Activated T-helper 1 cell treated with Interleukin-2 at 50 U/mL for 16 hours (primary cell): Measurements from ENCODE around the gene GLOD4.
"Not testable (repeated sequence)": the region's sequence is repeated elsewhere in the genome, so short reads cannot be mapped to it uniquely, and the experiment has no call there.

Experiments used
- DNase-seq: peaks from one replicate; pipeline ENCODE4 v3.0.0-alpha.2; 2020; ENCODE audit warnings: low read depth

GLOD4 gene

DNA sequence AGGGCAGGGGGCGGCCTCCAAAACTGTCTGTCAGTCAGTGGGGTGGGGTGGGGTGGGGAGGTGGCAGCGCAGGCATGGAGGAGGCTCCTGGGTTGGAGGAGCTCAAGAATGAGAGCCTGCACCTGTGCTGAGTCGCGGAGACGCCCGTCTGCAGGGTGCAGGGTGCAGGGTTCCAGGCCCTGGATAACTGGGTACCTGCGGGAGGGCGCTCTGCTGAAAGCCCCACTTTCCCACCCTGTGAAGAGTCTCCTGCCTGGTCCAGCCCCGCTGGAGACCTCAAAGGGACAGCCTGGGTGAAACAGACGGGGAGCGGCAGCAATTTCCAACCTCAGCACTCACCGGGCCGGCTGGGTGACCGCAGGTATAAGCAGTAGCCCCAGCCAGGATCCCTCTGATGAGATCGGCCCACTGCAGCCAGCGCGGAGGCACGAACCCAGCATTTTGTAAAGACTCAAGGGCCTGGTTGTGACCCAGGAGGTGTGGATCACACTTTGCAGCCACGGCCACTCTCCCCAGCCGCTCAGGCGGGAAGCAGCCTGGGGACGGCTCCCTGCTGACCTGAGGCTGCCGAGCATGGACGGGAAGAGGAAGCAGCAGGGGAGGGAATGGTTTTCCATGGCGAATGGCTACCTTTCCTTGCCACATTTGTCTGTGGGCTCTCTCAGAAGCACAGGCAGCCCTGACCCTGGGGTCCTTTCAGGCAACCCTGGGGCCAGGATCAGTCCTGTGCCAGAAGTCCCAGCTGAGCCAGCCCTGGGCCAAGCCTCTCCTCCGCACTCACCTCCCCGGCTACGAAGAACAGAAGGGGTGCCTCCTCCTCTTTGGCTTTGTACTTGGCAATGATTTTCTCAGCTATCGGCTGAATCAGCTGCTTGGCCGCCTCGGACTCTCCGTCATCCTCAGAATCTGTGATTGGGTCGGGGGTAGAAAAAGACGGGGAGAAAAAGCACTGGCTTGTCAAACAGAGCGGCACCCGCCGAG lies 21.1 kb upstream of the GLOD4 start:
- DNase-seq, result no peak

DNA sequence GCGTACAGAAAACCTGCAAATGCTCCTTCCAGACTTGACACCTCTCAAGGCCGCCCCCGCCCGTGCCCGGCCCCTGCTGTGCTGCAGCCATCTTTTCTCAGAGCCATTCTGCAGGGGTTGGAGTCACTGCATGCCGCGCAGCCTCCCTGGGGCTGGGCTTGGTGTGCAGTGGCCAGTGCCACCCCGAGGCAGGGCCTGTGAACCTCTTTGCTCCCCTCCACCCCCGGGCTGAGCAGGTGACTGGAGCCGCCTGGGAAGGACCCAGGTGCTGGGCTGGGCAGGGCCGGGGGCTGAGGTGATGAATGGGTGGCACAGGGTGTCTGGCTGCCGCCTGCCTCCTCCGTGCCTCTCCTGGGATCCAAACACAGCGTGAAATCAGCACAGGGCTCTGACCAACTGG lies 20.4 kb upstream of the GLOD4 start:
- DNase-seq, result no peak

DNA sequence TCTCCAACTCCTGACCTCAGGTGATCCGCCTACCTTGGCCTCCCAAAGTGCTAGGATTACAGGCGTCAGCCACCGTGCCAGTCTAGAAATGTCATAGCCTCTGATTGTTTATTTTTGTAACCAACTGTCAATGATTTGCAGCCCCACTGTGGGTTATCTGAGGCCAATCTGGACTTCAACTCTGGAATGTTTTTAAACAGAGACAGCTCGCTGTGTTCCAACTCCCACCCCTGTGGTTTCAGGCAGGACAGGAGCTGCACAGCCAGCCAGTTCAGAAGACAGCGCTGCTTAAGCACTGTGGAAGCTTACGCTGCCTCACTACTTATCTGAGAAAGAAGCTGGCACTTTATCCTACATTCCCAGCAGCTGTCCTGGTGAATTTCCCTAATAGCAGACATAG lies 19.6 kb upstream of the GLOD4 start:
- DNase-seq, result no peak

DNA sequence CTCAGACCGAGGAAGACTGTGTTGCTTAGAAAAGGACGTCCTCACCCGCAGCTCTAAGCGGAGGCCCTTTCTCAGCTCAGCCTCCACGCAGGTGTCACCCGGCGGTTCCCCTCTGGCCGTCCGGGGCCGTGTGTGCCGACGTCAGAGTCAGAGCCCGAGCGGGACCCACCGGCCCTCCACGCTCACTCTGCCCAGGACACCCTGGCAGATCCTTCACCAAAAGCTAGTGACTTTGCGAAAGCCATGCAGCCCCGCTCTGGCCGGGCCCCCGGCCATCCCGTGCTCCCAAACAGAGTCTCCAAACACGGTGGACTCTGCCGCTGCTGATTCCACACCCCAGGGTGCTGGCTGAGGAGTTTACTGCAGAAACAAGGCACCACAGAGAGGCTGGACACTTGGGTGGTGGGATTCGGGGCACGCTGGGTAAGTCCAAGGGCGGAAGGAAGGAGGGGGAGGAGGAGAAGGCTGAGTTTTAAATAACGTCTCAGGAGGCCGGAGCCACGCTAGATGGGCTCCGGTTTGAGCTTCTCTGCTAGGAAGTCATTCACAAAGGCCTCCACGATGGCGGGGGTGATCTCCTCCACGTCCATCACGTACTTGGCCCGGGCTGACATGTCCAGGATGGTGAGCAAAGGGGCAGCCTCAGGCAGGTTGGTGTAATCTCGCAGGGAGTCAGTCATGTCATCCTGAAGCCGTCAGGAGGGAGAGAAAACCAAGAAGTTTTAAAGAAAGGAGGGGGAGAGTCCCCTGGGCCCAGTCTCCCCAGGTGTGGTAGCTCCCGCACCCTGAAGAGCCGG lies 18.6 kb upstream of the GLOD4 start:
- no peak for DNase-seq

DNA sequence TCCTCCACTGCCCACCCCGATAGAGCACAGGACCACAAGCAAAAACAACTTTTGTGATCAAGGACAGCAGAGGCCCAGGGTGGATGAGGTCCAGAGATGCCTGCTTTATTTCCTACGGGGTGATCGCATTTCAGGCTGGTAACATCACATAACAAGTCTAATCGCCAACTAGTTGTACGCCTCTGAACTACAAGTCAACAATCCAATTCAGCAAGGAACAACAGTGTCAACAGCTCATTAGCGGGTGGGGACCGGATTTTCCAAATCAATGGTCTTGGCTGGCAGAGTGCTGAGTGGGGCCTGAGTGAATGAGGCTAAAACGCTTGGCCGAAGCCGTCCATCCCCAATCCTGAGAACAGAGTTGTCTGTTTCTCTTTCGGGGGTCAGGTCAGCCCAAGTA lies 17.2 kb upstream of the GLOD4 start:
- no peak for DNase-seq

DNA sequence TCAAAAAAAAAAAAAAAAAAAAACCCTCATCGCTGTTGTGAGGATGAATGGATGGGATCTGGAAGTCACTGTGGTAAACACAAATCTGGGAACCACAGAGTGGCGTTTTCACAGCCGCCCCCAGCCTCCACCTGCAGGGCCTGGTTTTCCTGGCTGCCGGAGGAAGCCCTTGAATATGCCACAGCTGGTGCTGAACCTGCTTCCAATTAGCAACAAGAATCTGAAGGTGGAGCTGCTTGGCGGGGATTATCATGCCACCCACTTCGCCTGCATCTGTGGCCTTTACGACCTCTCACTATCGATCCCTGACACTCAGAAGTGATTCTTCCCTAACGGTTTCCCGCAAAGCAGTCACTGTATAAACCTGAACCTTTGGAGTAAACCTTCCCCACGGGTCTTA lies 16.2 kb upstream of the GLOD4 start:
- DNase-seq, result no peak

DNA sequence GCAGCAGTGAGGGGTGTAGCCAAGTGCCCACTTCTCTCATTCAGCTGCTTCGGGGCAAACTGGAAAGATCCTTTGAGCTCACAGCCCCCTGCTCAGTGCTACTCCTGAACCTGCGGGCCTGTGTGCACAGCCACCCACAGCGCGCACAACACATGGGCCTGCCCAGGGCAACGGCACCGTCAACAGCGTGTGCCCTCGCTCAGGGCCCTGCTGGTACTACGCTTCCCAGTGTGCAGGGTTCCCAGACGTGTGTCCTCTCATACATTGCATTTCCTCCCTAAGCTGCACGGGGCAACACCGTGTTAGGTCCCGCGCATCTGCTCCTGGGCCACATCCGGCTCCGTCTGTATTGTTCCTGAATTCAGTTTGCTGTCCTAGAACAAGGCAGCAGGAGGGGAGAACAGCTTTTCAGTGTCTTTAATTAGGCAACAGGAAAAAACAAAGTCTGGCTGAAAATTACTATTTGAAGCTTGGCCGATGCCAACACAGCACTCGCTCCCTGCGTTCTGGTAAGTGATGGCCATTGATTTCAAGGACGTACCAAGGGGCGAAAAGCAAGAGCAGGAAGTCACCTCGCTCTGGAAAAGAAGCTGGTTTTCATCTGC lies 15.3 kb upstream of the GLOD4 start:
- no peak for DNase-seq

DNA sequence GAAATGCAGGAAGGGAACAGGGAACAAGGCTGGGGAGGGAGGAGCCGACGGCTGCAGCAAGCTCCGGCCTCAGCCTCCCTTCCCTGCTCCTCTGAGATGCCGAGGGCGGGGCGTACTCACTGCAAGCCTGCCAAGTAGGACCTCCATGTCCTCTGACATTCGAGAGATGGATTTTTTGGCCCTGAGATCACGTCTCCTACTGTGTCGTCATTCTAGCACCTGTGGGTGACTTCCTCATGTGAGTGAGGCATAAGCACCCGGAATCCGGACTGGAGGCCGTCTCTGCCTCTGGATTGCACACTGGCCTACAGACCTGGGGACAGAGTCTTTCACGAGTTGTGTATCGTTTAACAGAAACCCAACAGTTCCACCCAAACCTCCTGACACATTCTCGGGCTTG lies 14.5 kb upstream of the GLOD4 start:
- no peak for DNase-seq

DNA sequence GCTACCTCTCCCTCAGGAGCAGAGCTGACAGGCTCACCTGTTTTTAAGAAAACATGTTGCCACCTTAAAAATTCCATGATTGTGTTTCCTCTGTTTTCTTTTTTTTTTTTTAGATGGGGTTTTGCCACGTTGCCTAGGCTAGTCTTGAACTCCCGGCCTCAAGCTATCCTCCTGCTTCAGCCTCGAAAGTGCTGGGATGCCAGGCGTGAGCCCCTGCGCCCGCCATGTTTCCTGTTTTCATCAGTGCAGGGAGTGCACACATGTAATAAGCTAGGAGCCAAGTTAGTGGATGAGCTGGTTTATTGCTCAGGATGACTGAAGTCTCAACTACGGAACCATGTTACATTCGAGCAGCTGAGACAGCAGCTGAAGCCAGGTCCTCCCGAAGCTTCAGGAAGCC lies 13.6 kb upstream of the GLOD4 start:
- no peak for DNase-seq

DNA sequence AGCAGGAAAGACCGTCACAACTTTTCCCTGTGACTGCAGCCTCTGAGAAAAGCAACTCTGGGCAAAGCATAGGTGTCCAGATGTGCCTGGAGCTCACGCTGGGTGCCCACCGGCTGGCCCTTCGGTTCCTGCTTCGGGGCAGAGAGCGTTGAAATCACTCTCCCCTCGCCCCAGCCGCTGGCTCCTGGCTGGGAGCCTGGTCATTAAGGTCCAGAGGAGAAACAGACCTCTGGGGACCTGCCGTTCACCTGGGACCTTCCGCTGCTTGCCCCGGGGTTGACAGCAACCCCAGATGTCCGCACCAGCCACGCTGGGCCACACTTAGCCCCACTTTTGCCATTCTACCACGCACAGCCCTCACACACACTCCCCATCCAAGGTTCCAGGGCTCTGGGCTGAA lies 13.2 kb upstream of the GLOD4 start:
- DNase-seq, result no peak

DNA sequence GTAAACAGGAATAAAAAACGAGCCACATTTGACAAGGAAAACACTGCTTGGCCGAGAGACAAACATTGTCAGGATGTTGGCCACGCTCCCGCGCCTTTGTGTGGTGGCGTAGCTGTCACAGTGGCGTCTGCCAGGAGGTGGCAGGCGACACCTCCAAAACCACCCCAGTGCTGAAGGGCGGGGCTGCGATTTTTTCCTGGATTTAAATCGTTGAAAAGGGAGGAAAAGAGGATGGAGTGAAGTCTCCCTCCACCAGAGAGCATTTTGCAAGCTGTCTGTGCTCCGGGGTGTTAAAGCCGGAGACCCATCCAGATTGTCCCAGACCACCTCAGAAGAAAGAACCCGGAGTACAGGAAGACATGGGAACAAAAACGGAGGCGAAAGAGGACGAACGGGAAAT lies 12.8 kb upstream of the GLOD4 start:
- peak; percentile 14 for DNase-seq

DNA sequence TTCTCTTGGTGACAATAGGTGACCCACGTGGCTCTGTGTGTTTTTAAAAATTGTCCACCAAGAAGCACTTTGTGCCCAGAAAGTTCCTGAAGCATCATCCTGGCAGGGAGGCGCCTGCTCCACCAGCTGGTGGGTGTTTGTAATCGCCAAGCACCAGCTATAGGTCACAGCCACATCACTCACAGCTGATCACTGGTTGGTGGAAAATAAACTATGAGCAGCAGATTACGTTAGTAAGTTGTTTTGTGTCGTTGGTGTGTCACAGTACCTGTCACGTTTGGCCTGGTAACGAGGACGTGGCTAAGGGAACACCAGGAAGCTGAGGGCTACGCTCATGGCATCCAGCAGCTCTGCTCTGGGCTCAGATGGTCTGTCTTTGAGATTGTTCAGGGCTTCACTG lies 10.2 kb upstream of the GLOD4 start:
- no peak for DNase-seq

DNA sequence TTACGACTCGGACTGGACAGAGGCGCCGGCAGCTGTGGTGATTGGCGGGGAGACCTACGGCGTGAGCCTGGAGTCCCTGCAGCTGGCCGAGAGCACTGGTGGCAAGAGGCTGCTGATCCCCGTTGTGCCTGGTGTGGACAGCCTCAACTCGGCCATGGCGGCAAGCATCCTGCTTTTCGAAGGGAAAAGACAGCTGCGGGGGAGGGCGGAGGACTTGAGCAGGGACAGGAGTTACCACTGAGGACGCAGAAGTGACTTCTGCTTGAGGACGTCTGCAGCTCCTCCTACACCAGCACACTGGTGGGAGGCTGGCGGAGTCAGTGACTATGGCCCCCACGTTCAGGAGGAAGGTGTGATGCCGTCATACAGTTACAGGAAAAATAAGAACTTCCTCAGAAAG lies 9.7 kb upstream of the GLOD4 start:
- DNase-seq, result no peak

DNA sequence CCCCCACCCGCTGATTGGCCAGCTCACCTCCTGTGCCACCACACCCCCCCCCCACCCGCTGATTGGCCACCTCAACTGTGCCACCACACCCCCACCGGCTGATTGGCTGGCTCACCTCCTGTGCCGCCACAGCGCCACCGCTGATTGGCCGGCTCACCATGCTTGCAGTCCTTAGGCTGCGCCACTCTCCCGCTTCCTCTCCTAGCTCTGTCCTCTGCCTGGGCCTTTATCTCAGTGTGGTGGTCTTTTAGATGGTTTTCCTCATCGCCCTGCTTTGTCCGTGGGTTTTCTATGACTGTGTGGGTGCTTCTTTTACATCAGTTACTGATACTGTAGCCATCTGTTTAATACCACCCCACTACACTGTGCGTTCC lies 8.8 kb upstream of the GLOD4 start:
- not testable (repeated sequence) for DNase-seq

DNA sequence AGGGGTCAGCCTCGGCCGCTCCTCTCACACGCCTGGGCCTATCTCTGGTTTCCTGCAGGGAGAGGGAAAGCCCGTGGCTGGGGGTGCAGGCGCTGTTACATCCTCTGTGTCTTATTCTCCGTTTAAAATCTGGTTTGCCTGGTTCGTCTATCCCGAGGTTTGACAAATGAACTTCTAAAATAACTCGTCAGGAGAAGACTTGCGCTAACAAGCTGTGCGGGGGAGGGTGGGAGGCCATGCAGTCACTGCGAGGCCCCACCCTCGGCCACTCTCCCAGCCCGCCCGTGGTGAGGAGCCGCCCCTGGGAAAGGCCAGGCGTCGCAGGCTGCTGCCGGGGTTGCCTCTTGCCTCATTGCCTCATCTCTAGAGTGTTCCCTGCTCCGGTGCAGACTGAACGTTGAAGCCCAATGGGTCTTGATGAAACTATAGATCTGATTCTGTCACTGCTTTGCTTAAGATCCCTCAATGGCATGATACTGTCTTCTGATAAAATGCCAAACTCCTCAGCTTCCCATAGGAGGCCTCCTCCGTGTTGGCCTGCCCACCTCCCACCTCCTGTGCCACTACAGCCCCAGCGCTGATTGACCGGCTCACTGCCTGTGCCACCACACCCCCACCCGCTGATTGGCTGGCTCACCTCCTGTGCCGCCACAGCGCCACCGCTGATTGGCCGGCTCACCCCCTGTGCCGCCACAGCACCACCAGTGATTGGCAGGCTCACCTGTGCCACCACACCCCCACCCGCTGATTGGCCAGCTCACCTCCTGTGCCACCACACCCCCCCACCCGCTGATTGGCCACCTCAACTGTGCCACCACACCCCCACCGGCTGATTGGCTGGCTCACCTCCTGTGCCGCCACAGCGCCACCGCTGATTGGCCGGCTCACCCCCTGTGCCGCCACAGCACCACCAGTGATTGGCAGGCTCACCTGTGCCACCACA lies 8.1 kb upstream of the GLOD4 start:
- not testable (repeated sequence) for DNase-seq

DNA sequence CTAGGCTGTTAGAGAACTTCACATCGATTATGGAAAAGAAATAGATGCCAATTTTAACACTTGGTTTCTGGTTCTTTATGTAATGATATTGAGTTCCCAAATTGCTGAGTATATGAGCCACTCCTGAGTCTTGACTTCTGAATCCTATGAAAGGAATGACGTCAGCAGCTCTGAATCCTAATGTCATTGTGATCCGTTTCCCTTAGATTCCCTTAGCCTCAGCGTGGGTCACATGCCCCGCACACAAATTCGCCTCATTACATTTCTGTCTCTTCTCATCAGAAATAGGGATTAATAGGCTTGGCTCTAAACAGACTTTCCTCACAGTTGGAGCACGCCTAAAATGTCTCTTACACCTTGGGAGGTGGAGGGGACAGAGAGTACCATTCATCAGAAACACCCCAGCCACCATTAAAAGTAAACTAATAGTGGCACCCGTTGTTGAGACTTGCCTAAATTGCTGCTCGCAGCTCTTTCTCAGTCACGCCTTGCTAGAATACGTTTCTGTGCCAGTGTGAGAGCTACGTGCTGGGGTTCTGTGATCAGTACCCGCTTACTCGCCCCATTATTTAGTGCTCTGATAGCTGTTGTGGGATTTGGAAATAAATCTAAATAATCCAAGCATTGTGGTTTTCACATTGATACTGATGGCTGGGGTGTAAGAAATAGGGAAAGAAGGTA lies 7.2 kb upstream of the GLOD4 start:
- no peak for DNase-seq

DNA sequence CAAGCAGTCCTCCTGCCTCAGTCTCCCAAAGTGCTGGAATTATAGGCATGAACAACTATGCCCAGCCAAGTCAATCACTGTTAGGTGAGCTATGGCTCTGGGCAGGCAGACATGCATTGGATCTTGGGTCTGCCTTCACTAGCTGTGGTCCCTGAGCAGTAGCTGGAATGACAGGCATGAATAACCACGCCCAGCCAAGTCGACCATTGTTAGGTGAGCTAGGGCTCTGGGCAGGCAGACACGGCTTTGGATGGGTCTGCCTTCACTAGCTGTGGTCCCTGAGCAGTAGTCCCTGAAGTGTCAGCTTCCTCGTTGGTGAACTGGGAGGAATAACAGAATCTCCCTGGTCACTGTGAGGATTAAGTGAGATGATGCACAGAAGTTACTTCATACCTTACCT lies 6.5 kb upstream of the GLOD4 start:
- no peak for DNase-seq

DNA sequence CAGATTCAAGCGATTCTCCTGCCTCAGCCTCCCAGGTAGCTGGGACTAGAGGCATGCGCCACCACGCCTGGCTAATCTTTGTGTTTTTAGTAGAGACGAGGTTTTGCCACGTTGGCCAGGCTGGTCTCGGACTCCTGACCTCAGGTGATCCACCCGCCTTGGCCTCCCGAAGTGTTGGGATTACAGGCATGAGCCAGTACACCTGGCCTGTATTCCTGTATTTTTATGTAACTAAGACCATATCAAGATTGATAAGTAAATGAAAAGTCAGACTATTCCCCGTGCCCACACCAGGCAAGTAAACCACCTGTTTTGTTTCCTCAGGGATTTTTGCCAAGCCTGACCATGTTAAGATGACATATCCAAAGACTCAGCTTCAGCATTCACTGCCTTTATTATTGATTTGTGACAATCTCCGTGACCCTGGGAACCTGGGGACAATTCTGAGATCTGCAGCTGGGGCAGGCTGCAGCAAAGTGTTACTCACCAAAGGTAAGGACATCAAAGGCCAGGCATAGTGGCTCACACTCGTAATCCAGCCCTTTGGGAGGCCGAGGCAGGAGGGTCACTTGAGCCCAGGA lies 5.7 kb upstream of the GLOD4 start:
- no peak for DNase-seq

DNA sequence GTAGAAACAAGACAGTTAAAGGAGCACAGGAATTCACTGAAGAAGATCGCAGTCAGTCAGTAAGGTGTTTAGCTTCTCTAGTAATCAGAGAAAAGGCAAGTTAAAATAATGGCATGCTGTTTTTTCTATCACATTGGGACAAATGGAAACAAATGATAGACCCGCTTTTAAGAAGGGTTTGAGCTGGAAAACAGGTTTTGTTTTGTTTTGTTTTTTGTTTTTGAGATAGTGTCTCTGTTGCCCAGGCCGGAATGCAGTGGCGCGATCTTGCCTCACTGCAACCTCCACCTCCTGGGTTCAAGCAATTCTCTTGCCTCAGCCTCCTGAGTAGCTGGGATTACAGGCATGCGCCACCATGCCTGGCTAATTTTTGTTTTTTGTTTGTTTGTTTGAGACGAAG lies 3.8 kb upstream of the GLOD4 start:
- not testable (repeated sequence) for DNase-seq

DNA sequence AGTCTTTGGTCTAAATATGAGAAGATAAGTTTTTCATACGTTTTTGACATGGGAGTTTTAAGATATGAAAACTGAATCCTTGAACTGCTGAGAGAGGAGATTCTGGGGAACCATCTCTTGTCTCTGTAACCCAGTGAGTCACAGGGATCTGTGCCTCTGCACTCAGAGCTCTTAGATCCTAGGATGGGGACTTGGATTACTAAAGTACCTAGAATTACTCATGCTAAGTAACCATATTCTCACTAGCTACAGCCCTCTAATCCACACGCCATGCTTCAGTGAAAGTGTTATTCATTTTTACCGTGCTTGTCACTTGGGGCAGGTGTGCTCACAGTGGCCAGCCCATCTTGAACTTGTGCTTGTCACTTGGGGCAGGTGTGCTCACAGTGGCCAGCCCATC lies 2.1 kb upstream of the GLOD4 start:
- no peak for DNase-seq

DNA sequence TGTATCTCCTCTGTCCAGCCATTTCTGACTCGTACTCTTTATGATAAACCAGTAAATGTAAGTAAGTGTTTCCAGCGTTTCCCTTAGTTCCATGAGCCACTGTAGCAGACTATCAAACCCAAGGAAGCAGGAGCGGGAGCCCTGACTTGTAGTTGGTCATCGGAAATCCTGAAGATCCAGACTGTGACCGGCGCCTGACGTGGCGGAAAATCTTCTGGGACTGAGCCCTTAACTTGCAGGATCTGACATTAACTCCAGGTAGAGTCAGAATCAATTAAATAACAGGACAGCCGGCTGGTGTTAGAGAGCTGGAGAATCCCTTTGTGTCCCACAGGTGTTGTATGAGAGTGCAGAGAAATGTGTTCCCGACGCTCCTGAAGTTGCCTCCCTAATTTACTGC lies 4.0 kb downstream of the GLOD4 start:
- DNase-seq, result no peak
